ENCODE data around the gene PACRG. TPM values are rescaled to one million over a fixed set of nuclear protein-coding genes. Genes with fewer than 3 reads are reported as not detected.

The PACRG gene
- total and polyA plus RNA-seq, 9 donors: 2.5 to 33.1 (median 3.8) TPM

DNA sequence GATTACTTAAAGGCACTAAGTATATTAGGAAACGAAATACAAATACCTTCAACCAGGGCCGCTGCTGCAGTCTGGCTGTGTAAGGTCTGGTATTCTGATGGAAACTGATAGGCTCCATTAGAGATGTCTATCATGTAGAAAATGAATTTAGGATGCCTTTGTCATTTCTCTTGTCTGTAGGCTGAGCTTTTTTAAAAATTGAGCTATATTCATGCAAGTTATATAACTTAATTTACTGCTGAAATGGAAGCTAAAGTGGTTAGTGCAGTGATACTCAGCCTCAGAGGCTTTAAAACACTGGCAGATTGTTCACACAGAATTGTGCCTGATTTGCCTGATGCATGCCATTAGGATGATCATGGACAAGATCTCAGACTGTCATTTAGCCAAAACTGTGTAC lies 400.6 kb downstream of the PACRG start:
- intact Hi-C loops (cut with DNase I): no loop called here
- H3K4me3 ChIP-seq: no peak overlapping the region
- no peaks in the 10 kb centered on the region for H3K27me3 ChIP-seq
- no peak overlapping the region for H3K27ac ChIP-seq
- DNase-seq: no peak
- no peaks in the 10 kb centered on the region for H3K36me3 ChIP-seq
- TF ChIP-seq EP300 (IDR thresholded peaks at IDR 0.05) (no peak), POLR2A (IDR thresholded peaks at IDR 0.05) (no peak)
- TF ChIP-seq, protein P1, sequence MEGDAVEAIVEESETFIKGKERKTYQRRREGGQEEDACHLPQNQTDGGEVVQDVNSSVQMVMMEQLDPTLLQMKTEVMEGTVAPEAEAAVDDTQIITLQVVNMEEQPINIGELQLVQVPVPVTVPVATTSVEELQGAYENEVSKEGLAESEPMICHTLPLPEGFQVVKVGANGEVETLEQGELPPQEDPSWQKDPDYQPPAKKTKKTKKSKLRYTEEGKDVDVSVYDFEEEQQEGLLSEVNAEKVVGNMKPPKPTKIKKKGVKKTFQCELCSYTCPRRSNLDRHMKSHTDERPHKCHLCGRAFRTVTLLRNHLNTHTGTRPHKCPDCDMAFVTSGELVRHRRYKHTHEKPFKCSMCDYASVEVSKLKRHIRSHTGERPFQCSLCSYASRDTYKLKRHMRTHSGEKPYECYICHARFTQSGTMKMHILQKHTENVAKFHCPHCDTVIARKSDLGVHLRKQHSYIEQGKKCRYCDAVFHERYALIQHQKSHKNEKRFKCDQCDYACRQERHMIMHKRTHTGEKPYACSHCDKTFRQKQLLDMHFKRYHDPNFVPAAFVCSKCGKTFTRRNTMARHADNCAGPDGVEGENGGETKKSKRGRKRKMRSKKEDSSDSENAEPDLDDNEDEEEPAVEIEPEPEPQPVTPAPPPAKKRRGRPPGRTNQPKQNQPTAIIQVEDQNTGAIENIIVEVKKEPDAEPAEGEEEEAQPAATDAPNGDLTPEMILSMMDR (IDR thresholded peaks at IDR 0.05): no peak
- no peaks in the 10 kb centered on the region for H3K4me1 ChIP-seq (ENCODE audit: insufficient read depth)
- whole genome bisulfite sequencing, 3 donors: 82 to 90% (median 86%) methylated on average over 2 of the region's 2 CpGs
- no peaks in the 10 kb centered on the region for H3K9me3 ChIP-seq

DNA sequence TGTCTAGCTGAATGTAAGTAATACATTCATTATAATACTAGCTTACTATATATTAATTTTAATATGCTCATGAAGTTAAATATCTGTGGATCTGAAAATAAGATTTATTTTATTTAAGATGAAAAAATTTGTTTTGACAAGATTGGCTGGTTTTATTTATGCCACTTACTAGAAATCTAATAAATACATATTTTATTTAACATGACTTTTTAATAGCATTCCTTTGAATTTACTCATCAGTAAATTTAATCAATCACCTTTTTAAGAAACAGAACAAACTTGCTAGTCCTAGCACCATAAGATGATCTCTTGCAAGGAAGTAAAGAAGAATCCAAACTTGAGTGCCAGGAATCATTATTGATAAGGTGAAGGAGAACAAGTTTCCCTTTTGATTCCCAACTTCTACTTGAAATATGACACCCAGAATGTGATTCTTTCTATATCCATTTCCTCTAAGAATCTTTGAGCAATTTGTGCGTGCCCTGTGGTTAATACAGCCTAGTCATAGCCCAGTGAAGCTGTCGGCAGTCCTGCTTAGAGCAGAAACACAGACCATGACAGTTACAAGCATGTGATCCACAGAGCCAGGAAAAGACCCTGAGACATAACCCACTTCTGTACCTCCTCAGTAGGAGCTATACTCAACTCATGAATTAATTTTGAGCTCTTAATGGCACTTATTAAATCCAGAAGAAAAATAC lies 404.4 kb downstream of the PACRG start:
- Histone ChIP-seq H3K27ac (no peak overlapping the region), H3K4me3 (no peak overlapping the region), H3K4me1 (ENCODE audit: insufficient read depth) (no peaks in the 10 kb centered on the region), H3K9me3 (no peaks in the 10 kb centered on the region), H3K36me3 (no peaks in the 10 kb centered on the region), H3K27me3 (no peaks in the 10 kb centered on the region)
- 62 to 70% (median 70%) methylated on average over 2 of the region's 2 CpGs for WGBS, 3 donors
- TF ChIP-seq, protein P1 (IDR thresholded peaks at IDR 0.05): no peak
- no peak for TF ChIP-seq EP300 (IDR thresholded peaks at IDR 0.05)
- TF ChIP-seq POLR2A (IDR thresholded peaks at IDR 0.05): no peak
- no peak for DNase-seq
- intact Hi-C loops (cut with DNase I): no loop called here

DNA sequence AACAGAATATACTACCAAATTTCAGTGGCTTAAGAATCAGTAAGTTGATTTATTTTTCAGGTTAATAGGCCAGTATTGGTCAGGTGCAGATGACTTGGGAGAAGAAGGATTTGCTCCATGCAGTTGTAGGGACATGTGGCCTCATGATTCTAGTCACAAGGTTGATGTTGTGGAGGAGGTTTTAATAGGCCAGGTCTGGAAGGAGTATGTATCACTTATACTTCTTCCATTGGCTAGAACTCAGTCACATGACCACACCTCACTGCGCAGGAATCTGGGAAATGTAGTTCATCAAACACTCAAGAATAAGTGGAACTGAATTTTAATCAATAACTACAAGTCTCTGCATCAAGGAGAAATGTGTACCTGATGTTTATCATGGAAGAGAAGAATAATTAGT lies 405.2 kb downstream of the PACRG start:
- Histone ChIP-seq H3K9me3 (no peaks in the 10 kb centered on the region), H3K4me1 (ENCODE audit: insufficient read depth) (no peaks in the 10 kb centered on the region), H3K27ac (no peak overlapping the region), H3K27me3 (no peaks in the 10 kb centered on the region), H3K4me3 (no peak overlapping the region), H3K36me3 (no peaks in the 10 kb centered on the region)
- TF ChIP-seq, protein P1 (IDR thresholded peaks at IDR 0.05): no peak
- TF ChIP-seq EP300 (IDR thresholded peaks at IDR 0.05) (no peak), POLR2A (IDR thresholded peaks at IDR 0.05) (no peak)
- WGBS, 3 donors: 94 to 97% (median 96%) methylated on average over 1 of the region's 1 CpG
- intact Hi-C loops (cut with DNase I): no loop called here
- no peak for DNase-seq

DNA sequence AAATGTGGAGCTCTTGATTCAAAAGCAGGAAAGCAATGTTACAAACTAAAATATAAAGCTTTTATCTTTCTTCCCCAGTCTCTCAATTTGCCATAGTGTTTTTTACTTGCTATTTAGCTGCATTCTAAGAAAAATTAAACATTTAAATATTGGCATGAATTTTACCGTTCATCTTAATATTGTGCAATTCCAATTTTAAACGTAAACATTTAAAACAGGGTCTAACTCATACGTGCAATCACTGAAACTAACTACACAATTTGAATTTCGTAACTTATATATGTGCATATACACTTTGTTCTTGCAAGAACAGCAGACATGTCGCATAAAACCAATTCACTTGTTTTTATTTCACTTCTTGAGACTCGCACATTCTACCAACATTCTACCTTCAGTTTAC lies 405.9 kb downstream of the PACRG start:
- no peaks in the 10 kb centered on the region for H3K9me3 ChIP-seq
- no peak overlapping the region for H3K4me3 ChIP-seq
- WGBS, 3 donors: 75 to 89% (median 84%) methylated on average over 6 of the region's 6 CpGs
- TF ChIP-seq, protein P1 (IDR thresholded peaks at IDR 0.05): no peak
- TF ChIP-seq POLR2A (IDR thresholded peaks at IDR 0.05) (no peak), EP300 (IDR thresholded peaks at IDR 0.05) (no peak)
- no peak overlapping the region for H3K27ac ChIP-seq
- H3K27me3 ChIP-seq: no peaks in the 10 kb centered on the region
- no peaks in the 10 kb centered on the region for H3K4me1 ChIP-seq (ENCODE audit: insufficient read depth)
- H3K36me3 ChIP-seq: no peaks in the 10 kb centered on the region
- intact Hi-C loops (cut with DNase I): no loop called here
- no peak for DNase-seq

Measured in ovary (tissue), 9 donors.